CD4-positive, alpha-beta T cell treated with Interleukin-15 for 1 hour (primary cell): ENCODE data around the gene SPOCD1.
"Not testable (repeated sequence)": the region's sequence is repeated elsewhere in the genome, so short reads cannot be mapped to it uniquely, and the experiment has no call there.

Experiments used
- DNase-seq: peaks from one replicate; pipeline ENCODE4 v3.0.0-alpha.2; 2020

The SPOCD1 gene

DNA sequence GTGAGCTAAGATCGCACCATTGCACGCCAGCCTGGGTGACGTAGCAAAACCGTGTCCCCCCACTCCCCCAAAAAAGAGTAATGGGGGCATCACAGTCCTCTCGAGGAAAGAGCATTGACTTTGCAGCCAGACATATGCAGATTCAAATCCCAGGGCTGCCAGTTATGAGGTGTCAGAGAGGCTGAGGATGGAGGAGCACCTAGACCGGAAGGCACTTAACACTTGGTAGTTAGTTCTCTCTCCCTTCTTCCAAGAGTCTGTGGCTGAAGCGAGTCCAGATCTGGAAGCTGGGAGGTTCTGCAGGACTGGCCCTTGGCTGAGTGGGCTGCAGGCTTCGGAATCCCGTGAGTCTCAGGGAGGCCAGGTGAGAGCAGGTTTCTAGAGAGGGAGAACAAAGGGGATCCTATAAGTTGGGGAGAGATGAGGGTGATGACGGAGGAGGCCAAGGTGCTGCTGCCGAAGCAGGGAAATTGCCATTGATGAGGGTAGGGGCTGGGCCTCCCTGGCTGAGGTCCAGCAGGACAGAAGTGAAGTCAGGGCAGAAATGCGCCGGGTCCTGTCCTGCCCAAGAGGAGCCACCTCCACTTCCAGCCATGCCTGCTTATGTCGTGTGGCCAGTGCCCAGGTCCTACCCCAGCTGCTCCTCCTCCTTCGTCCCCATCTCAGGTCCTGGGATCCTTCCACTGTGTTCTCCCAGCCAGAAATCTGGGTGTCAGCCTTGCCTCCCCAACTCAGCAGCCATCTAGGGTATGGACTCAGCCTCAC lies 13.3 kb upstream of the SPOCD1 start:
- no peak for DNase-seq

- DNase-seq, result no peak
Measured at GRCh38 chr1:31828341-31828740, 12.5 kb upstream of the SPOCD1 start.

GRCh38 chr1:31823780-31824179 lies 8.0 kb upstream of the SPOCD1 start:
- no peak for DNase-seq

DNA sequence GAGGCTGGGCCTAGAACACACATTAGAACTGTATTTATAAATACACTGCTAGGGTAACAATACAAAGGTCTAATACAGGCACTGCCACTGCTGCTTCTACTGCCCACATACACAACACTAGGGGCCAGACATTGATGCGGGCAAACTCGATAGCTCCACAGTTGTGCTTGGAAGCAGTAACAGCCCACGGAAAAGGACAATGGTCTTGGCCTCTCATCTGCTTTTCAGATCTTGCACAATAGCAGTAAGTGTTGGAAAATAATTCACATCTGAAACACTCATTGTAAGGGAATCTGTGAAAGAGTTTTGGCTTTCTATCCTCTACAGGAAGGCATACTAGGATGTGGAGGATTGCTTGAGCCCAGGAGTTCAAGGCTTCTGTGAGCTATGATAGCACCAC lies 6.9 kb upstream of the SPOCD1 start:
- DNase-seq, result no peak

DNA sequence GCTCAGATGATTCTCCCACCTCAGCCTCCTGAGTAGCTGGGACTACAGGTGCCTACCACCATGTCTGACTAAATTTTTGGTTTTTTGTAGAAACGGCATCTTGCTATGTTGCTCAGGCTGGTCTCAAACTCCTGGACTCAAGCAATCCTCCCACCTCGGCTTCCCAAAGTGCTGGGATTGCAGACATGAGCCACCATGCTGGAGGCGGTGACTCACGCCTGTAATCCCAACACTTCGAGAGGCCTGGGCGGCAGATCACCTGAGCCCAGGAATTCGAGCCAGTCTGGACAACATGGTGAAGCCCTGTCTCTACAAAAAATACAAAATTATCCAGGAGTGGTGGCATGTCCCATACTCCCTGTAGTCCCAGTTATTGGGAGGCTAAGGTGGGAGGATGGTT lies 4.4 kb upstream of the SPOCD1 start:
- DNase-seq, result not testable (repeated sequence)

GRCh38 chr1:31818206-31818605 lies 2.4 kb upstream of the SPOCD1 start:
- no peak for DNase-seq

- DNase-seq, result not testable (repeated sequence)
Measured at GRCh38 chr1:31816947-31817346, 1.1 kb upstream of the SPOCD1 start.

- not testable (repeated sequence) for DNase-seq
Measured at GRCh38 chr1:31816501-31816900, 679 bp upstream of the SPOCD1 start.

DNA sequence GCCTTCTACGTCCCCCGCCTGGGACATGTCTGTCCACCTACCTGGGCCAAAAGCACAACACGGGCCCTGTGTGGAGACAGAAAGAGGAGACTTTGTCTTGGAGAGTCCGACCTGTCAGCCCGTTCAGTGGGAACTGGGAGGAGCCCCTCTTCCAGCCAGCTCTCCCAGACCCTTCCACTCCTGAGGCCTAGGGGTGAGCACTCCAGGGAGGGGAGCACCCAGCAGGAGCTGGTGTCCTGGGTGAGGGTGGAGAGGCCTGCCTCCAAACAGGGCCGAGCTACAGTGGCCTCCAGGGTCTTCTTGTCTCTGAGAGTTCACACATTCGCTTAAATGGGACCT lies 546 bp downstream of the SPOCD1 start:
- DNase-seq, result no peak

- no peak for DNase-seq
Measured at GRCh38 chr1:31814631-31815306, 1.1 kb downstream of the SPOCD1 start.

- DNase-seq, result no peak
Measured at GRCh38 chr1:31814041-31814511, 1.7 kb downstream of the SPOCD1 start.

DNA sequence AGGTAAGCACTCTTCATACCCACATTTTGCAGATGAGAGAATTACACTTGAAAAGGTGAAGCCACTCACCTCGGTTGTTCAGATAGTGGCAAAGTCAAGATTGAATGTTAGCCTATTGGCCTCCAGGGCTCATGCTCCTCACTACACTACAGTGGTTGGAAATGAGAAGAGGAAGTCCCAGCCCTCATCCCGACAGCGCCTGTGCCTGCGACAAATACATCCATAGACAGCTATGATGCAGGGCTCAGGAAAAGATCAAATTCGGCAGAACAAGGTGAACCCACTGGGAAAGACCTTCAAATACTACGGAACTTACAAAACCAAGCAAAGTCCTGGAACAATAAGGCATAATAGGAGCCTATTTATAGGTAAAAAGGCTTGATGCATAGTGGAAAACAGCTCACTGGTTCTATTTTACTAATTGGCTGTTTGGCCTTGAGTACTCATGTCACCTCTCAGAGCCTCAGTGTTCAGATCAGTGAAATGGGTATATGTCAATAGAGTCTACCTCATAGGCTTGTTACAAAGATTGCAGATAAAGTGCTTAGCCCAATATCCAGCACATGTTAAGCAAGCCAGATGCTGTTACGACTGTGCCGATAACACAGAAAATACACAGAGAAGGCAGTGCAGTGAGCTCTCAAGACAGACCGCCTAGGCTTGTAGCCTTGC lies 3.5 kb downstream of the SPOCD1 start:
- DNase-seq, result no peak

- DNase-seq, result no peak
Measured at GRCh38 chr1:31811605-31812004, 4.2 kb downstream of the SPOCD1 start.

GRCh38 chr1:31809698-31810097 lies 6.1 kb downstream of the SPOCD1 start:
- DNase-seq, result no peak

DNA sequence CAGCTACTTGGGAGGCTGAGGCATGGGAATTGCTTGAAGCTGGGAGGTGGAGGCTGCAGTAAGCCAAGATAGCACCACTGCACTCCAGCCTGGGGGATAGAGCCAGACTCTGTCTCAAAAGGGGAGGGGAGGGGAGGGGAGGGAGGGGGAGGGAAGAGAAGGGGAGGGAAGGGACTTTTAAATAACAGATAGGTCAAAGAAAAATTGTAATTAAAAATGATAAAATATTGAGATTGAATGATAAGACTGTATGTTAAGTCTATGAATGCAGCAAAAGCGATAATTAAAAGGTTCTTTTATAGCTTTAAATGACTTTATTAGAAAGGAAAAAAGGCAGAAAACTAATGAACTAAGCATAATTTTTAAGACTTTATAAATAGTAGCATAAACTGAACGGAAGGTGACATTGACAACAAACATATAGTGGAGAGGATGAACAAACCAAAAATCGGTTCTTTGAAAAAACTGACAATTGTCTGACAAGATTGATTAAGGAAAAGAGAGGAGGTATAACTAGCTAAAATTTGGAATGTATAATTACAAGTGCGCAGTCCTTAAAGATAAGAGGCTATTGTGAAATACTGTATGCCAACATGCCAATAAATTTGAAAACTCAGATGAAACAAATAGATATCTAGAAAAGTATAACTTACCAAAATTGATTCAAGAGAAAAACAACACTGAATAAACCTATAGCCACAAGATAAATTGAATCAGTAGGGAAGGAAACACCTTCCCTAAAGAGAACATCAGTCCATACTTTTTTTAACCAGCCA lies 8.4 kb downstream of the SPOCD1 start:
- DNase-seq, result no peak

GRCh38 chr1:31805318-31805717 lies 10.5 kb downstream of the SPOCD1 start:
- DNase-seq, result no peak

- DNase-seq, result no peak
Measured at GRCh38 chr1:31804098-31804497, 11.7 kb downstream of the SPOCD1 start.

GRCh38 chr1:31803610-31804009 lies 12.2 kb downstream of the SPOCD1 start:
- DNase-seq, result no peak

DNA sequence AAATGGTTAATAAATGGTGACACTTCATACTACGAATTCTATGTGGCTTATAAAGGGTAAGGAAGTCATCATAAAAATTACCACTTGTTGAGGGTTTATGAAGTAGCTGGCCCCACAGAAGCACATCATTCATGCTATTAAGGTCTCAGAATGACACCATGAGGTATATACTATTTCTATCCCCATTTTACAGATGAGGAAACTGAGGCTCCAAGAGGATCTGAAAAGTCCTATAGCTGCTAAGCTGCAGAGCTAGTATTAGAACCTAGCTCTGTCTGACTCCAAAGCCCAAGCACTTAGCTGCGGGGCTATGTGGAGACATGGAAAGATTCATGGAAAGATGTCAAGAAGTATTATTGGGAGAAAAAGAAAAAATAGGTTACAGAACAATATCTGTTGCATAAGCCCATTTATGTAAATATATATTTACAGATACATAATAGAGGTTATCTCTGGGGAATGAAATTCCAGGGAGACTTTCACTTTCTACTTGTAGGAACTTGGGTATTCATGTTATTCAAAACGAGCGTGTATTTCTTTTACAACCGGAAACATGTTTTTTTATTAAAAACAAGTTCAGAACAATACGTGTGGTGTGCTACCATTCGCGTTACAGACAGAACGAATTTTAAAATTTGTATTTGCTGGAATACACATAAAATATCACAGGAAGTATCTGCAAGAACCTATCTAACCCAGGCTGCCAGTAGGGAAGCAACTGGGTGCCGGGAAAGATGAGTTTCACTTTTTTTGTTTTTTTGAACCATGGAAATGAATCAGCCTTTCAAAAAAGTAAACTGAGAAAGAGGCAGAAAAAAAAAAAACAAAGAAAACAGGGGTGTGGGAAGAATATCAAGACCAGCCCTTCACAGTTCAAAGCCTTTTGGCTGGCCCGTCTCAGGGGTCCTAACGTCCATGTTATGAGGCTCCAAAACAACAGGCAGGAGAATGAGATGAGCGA lies 13.4 kb downstream of the SPOCD1 start:
- no peak for DNase-seq

DNA sequence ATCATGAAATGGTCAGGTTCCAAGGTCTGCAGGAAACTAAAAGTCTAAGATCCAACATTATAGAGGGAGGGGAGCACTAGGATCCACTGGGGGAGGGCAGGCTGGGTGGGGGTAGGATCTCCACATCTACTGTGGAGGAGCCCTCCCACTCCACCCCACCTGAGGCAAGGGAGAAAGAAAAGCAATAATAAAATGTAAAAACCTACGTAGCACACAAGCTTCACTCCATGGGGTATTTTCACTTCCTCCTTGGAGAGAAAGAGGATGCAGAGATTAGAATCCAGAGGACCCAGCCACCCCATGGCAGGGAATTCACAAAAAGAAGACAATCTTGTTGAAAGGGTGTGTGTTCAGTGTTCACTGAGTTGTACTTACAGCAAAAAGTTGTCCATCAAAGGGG lies 14.4 kb downstream of the SPOCD1 start:
- no peak for DNase-seq

GRCh38 chr1:31800674-31800967 lies 15.2 kb downstream of the SPOCD1 start:
- DNase-seq, result no peak
